PC-3 (cell line): ENCODE measurements around the gene CSRP2. TPM values are rescaled to one million over a fixed set of nuclear protein-coding genes. Genes with fewer than 3 reads are reported as not detected.

ENCODE experiments used
- total RNA-seq: library from RNA; depleted of rRNA; stranded (reverse); fragments of >200 nt; gene quantifications from 2 replicates; pipeline ENCODE4 v1.2.3, GENCODE V29; 2014; rRNA removed

The CSRP2 gene
- total RNA-seq, 1 experiment from 2014 or later = 36.3 TPM

Other genes with a start within 250 kb of the CSRP2 start
- 35.3 and 42.4 TPM in 2 replicates for gene ZDHHC17, start 114.9 kb downstream of the CSRP2 start, total RNA-seq
- 17.2 and 19.0 TPM in 2 replicates for gene E2F7, start 186.6 kb upstream of the CSRP2 start, total RNA-seq